GM12873 (cell line): ENCODE measurements around the gene CEP43.

Experiments used
- TF ChIP-seq, protein P1 (sequence below): IDR thresholded peaks from 2 replicates; pipeline ENCODE4 v1.5.1; 2012; ENCODE audit warnings: low read depth, mild to moderate bottlenecking, moderate library complexity, low read length, control low read depth; ENCODE audit not compliant: insufficient read depth; ENCODE audit errors: missing control alignments

The CEP43 gene

DNA sequence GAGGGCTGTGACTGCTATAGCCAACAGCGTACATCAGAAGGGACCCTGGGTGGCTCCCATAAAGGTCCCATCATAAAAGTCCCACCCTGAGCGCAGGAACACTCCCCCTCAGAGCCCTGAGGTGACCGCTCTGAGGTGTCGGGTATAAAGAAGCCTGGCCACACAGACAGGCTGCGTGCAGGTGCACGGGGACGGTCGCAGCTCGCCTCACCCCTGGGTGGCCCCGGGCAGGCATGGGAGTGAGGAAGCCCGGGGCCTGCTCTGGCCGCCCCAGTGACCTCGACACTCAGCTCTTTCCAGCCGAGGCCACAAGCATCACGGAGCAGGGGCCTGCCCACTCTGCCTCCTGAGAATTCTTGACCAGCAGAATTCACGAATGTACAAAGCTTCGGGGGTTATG, 28.4 kb upstream of the CEP43 start:
- TF ChIP-seq, protein P1, sequence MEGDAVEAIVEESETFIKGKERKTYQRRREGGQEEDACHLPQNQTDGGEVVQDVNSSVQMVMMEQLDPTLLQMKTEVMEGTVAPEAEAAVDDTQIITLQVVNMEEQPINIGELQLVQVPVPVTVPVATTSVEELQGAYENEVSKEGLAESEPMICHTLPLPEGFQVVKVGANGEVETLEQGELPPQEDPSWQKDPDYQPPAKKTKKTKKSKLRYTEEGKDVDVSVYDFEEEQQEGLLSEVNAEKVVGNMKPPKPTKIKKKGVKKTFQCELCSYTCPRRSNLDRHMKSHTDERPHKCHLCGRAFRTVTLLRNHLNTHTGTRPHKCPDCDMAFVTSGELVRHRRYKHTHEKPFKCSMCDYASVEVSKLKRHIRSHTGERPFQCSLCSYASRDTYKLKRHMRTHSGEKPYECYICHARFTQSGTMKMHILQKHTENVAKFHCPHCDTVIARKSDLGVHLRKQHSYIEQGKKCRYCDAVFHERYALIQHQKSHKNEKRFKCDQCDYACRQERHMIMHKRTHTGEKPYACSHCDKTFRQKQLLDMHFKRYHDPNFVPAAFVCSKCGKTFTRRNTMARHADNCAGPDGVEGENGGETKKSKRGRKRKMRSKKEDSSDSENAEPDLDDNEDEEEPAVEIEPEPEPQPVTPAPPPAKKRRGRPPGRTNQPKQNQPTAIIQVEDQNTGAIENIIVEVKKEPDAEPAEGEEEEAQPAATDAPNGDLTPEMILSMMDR = no peak

DNA sequence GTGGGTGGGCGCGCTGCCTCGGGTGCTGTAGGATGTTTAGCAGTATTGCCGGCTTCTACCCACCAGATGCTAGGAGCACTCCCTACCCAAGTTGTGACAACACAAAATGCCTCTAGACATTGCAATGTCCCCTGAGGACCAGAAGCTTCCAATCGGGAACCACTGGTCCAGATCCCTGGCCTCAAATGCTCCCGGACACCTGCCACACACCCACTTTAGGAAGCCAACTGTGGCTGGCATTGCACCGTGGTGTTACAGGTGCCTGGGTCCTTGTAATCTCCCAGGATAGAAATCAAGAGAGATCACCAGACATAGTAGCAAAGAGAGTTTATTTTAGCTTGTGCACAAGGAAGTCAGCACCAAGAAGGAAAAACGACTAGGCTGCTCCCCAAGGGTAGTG, 27.9 kb upstream of the CEP43 start:
- TF ChIP-seq, protein P1 = no peak

DNA sequence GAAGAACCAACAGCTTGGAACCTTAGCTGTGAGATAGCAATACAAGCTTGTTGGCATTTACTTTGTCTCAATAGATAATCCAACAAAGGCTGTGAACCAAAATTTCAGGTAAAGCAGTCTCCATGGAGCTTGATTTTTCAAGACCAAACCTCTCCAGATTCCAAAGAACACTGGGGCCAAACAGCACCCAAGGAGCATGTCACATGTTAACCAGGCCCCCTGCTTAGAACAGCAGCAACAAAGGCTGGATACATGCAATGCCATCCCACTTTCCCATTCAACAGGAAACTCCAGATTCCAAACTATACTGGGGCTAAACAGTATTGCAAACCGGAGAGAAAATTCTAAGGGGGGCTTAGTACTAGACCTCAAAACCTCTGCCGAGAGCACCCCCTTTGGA, 27.1 kb upstream of the CEP43 start:
- TF ChIP-seq, protein P1 = no peak

DNA sequence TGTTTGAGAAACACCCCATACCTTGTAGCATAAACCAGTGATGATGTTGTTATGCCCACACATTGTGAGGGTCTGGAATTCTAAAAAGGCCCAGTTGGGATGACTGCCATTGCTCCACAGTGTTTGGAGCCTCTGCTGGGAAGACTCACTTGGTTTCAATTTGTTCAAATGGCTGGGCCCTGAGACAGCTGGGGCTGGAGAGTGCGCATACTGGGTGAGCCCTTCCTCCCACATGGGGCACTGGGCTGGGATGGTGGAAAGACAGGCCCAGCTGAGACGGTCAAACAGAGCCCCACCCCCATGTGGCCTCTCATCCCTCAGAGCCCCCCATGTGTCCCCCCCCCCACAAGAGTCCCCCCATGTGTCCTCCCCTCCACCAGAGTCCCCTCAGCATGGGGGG, 22.6 kb upstream of the CEP43 start:
- TF ChIP-seq, protein P1 = no peak

DNA sequence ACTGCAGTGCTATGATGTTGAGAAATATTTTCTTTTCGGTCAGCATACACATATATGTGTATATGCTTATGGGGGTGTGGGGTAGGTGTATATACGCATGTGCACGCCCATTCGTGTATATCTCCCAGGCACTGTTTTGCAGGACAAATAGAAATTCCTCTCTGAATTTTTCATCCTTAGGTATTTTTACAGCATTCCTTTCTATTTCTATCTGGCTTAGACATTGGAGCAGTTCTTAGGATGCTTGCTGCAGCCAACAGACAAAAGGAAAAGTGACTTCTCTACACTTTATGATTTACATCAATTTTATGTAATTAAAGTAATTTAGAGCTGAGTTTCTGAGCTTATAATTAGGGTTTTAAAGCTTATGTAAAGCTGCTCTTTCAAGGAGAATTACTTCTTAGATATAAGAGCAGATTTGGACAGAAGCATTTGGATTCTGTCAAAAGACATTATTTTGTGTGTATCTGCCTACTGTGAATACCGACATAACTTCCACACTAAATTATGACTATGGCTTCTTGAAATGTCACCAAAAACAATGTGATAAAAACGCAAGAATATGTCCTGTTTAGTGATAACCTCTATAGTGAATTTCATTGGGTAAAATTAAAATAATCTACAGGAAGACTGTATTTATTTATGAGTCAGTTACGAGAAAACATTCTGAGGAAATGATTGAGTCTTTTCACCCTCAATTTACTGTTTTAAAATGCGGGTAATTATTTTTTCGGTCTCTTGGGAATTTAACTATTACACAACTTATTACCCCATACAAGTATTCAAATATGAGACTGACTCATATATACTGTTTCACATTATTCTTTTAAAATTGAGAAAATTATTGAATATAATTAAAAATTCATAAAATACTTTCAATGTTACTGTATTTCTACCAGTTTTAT, 21.3 kb upstream of the CEP43 start:
- TF ChIP-seq, protein P1 = no peak

DNA sequence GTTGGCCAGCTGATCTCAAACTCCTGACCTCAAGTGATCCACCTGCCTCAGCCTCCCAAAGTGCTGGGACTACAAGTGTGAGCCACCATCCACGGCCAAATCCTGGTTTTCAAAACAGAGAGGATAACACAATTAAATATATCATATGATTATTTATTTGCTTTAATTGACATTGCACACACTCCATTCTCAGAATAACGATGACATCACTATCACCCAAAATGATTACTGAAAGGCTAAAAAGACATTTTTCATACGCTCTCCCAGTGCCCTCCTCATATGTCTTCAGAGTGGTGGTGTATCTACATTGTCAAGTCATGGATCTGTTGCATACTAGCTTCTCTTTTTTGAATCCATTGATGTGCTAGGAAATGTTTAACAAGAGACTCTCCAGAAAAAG, 18.5 kb upstream of the CEP43 start:
- TF ChIP-seq, protein P1 = no peak

DNA sequence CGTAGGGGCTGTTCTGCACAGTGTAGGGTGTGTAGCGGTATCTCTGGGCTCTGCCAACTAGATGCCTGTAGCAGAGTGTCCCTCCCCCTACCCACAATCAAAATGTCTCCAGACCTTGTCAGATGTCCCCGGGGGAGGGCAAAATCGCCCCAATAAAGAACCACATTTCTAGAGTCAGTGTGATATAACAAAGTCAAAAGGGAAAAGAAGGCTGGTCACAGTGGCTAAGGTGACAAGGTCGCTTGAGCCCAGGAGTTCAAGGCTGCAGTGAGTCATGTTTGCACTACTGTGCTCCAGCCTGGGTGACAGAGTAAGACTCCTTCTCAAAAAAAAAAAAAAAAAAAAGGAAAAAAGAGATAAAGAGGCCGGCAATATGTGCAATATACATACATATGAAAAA, 11.7 kb upstream of the CEP43 start:
- TF ChIP-seq, protein P1 = no peak
